NB4 (cell line): ENCODE results near the gene TMEM263.

ENCODE experiments used
- CTCF ChIP-seq: IDR thresholded peaks from one replicate; pipeline ENCODE4 v1.5.1; 2012; ENCODE audit warnings: low read depth, low read length
- POLR2A ChIP-seq: IDR thresholded peaks from 2 replicates; pipeline ENCODE4 v1.6.1; 2011; ENCODE audit warnings: mild to moderate bottlenecking; ENCODE audit not compliant: insufficient read length; ENCODE audit errors: extremely low read depth

GRCh38 chr12:106976668-106977067, 21.0 kb downstream of the TMEM263 start:
- TF ChIP-seq CTCF (no peak), POLR2A (no peak)
